G401.6 (cell line): Measurements from ENCODE around the gene TMEM184A.
A peak's percentile ranks its signal among the peaks of the same experiment; 100 is the strongest.
"Not testable (repeated sequence)": the region's sequence is repeated elsewhere in the genome, so short reads cannot be mapped to it uniquely, and the experiment has no call there.

Experiments
- FAIRE-seq: peaks from 2 replicates; lab custom pipeline; 2012; peaks lifted over from hg19 to GRCh38; lab: Jason Lieb, UNC

TMEM184A gene

DNA sequence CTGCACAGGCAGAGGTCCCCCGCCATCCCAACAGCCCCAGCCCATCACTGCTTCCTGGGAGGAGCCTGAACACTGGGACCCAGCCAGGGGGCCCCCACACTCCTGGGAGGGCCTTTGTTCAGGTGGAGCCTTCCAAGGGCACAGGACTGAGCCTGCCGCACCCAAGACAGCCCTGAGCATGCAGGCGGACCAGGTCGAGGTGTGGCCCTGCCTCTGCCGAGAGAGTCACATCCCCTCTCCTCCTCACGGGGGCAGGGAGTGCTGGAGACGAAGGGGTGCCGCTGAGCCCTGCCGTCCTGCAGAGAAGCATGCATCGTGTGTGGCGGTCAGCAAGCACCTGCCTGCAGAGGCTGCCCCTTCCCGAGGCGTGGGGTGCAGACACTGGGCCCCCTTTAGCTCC, 32.8 kb downstream of the TMEM184A start:
- FAIRE-seq: no peak

DNA sequence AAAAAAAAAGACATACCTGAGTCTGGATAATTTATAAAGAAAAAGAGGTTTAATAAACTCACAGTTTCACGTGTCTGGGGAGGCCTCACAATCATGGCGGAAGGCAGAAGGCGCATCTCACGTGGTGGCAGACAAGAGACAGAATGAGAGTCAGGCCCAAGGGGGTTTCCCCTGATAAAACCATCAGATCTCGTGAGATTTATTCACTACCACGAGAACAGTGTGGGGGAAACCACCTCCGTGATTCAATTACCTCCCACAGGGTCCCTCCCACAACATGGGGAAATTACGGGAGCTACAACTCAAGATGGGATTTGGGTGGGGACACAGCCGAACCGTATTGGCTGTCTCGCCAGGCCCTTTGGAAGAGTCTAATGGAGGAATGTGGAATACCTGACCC, 34.5 kb downstream of the TMEM184A start:
- no peak for FAIRE-seq

DNA sequence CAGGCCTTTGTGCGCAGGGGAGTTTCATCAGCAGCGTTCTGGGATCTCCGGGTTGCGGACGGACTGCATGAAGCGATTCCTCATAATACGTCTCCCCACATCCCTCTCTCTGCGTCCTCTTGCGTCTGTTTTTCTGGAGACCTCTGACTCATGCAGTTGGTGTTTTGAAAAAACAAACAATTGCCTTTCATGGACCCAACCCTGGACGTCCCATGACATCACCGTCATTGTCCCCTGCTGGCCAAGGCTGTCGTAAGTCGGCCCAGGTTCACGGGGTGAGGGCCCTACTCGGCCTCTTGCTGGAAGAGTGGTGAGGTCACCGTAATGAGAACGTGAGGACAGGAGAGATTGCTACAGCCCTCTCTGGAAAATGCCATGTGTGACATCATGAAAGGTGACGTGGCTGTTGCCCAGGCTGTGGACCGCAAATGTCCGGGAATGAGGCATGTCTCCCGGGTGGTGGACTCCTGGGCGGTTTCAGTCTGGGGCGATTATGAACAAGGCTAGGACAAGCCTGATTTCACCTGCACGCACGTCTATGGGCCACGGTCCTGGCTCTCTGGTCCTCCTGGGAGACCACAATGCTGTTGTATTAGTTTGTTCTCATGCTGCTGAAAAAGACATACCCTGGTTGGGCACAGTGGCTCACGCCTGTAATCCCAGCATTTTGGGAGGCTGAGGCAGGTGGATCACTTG, 35.3 kb downstream of the TMEM184A start:
- no peak for FAIRE-seq

DNA sequence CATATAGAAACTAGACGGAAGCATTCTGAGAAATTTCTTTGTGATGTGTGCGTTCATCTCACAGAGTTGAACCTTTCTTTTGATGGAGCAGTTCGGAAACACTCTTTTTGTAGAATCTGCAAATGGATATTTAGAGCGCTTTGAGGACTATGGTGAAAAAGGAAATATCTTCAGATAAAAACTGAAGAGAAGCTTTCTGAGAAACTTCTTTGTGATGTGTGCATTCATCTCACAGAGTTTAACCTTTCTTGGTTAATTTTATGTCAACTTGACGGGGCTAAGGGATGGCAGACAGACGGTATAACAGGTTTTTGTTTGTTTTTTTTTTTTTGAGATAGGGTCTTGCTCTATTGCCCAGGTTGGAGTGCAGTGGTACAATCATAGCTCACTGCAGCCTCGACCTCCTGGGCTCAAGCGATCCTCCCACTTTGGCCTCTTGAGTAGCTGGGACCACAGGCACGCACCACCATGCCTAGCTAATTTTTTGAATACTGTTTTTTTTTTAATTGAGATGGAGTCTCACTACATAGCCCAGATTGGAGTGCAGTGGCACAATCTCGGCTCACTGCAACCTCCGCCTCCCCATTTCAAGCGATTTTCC, 36.6 kb downstream of the TMEM184A start:
- not testable (repeated sequence) for FAIRE-seq

DNA sequence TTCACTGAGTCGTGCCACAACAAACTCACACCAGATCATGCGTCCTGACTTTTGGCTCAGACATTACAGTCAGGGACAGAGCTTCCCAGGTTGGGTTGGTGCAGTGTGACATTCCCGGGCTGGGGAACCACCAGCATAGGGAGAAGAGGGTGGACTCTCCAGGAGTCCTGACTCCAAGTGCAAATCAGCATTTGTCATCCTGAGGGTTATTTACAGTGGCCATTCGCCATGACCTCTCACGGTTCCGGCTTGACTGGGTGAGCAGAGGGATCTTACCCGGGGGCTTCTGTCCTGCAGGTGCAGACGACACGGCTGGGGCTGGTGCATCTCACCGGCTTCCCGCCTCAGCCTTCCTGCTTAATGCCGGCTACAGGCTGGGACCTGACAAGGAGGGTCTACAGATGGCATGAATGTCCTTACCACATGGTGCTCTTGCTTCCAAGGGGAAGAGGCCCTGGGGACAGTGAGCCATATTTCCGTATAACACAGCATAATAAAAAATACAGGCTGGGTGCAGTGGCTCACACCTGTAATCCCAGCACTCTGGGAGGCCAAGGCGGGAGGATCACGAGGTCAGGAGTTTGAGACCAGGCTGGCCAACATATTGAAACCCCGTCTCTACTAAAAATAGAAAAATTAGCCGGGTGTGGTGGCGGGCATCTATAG, 39.3 kb downstream of the TMEM184A start:
- FAIRE-seq: no peak

DNA sequence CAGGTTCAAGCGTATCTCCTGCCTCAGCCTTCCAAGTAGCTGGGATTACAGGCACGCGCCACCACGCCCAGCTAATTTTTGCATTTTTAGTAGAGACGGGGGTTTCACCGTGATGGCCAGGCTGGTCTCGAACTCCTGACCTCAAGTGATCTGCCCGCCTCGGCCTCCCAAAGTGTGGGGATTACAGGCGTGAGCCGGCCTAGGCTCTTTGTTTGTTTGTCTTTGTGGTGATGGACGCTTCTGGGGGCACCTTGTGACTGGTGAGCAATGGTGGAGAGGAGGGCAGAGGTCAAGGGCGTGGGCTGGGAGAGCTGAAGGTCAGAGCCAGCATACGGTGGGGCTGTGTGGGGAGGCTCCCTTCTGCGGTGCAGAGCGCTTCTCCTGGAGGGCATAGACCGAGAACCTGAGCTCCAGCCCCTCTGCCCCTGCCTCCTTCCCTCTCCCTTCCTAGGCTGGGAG, 40.5 kb downstream of the TMEM184A start:
- not testable (repeated sequence) for FAIRE-seq

DNA sequence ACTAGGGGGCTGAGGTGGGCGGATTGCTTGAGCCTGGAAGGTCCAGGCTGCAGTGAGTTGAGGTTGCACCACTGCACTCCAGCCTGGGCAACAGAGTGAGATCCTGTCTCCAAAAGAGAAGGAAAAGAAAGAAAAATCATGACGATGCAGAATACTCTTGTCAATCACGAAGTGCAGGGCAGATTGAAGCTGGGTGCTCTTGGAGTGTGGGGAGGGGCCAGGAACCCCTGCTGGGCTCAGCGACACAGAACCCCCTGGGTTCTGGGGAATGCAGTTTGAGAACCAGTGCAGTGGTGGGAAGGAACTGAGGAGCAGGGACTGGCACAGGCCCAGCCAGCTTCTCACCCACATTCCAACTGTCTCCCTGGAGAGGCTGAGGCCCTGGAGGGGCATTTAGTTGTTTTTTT, 41.0 kb downstream of the TMEM184A start:
- FAIRE-seq: no peak

DNA sequence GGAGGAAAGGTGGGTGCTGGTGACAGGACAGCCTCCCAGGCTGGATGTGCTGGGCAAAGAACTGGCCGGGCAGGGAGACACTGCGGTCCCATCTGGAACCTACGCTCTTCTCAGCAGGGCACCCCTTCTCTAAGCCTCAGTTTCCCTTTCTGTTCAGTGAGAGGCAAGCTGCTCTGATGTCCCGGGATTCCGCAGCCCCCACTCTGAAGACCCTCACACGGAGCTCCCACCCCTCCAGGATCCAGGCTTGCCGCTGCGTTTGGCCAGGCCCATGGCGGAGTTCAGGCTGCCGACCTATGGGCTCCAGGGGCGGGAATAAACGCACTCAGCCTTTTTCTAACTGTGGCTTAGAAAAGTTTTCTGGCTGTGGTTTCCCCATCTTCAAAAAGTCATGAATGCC, 41.6 kb downstream of the TMEM184A start:
- no peak for FAIRE-seq

DNA sequence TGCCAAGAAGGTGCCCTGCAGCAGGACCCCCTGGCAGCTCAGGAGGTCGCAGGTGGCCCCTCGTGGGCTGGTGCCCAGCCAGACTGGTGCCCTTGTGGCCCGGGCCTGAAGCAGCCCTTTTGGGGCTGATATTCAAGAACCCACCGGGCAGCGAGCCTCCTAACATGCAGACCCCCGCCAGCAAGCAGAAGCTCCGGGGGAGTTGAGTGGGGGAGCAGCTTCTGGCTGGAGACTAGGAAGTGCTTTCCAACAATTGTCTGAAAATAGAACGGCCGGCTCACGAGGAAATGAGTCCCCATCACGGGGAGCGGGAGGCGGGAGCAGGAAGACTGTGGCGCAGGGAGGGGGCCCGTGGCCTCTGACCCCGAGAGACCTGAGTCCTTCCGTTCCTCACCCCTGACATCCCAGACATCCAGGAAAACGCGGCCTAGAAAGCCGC, 42.3 kb downstream of the TMEM184A start:
- FAIRE-seq: no peak

DNA sequence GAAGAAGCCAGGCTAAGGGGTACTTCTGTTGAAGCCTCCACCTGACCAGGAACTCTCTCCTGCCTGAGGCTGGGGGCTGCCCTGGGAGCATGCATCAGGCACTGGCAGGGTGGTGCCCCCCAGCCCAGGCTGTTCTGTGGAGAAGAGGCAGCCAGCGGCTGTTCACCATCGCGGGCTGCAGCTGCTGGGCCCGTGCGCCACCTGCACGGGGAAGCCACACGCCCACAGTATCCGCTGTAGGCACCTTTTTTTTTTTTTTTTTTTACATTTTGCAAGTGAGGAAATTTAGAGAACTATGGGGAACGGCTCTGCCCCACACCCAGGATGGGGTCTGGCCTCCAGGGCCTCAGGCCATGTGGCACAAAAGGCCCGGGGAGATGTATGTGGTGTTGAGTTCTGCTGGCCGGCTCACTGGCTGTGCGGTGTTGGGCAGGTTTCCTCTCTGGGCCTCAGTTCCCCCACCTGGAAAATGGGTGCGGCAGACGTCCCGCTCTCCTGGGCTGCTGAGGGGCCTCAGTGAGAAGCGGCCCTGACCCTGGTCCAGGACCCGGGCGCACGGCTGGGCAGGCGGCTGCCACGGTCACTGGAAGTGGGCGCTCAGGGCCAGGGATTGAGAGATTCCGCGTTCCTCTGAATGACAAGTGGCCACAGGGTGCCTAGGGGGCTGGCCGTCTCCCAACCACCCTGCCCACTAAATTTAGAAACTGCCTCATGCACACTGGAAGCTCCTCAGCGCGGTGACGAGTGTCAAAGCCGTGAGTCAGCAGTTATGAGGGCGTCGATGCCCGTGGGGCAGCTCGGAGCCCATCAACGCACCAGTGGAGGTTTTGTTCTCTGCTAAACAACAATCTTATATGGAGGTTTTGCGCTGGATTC, 43.0 kb downstream of the TMEM184A start:
- FAIRE-seq: no peak

DNA sequence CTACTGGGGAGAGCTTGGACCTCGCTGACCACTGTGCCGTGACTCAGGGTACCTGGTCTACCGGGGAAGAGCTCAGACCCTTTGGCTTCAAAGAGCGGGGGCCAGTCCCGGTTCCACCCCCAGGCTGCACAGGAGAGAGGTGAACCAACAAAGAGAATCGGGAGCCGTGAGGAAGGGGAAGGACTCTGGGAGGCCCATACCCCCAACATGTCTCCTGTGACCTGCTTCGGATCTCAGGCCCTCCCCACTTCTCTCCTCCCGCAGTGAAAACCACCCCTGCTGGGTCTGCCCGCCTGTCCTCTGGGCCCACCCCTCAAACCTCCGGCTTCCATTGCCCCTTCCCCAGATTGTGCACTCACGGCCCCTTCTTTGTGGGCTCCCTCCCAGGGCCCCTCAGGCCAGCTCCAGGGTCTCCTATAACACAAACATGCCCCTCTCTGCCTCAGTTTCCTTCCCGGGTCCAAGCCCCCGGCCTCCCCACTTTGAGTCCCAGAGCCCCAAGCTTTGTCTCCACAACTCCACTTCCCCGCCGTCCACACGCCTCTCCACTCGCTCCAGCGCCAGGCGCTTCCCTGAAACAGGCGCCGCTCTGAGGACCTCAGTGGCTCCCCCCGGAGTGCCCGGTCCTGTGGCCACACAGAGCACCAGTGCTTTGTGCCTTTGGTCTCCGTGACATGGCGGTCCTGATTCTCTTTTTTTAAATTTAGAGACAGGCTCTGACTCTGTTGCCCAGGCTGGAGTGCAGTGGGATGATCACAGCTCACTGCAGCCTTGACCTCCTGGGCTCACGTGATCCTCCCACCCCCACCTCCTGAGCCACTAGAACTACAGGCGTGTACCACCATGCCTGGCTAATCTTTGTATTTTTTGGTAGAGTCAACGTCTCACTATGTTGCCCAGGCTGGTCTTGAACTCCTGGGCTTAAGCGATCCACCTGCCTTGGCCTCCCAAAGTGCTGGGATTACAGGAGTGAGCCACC, 44.3 kb downstream of the TMEM184A start:
- FAIRE-seq: no peak

DNA sequence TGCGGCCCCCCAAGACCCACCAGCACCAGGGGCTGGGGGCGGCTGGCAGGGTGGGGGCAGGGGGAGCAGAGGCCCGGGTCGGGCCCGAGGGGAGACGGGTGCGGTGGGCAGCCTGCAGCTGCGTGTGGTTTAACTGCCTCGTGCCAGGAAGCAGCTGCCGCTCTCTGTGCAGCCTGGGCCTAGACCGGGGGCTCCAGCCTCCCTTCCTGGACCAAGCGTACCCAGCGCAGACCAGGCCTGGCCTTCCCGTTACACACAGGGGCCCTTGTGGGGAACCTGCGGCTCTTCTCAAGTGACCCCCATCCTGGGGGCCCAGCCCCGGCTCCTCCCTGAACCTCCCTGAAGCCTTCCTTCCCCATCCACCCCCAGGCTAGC, 45.2 kb downstream of the TMEM184A start:
- no peak for FAIRE-seq

DNA sequence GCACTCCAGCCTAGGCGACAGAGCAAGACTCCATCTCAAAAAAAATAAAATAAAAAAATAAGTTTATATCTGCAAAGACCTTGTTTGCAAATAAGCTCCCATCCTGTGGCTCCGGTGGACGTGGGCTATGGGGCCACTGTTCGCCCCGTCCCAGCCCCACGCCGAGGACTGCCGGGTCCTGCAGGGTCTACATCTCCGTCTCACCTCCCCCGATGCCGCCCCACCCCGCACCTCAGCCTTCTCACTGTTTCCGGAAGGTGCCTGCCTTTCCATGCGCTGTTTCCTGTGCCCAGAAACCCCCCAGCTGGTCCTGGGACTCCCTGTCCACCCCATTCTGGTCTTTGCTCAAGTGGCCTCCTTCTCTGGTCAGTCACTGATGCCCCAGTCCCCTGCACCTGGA, 46.8 kb downstream of the TMEM184A start:
- FAIRE-seq: no peak

DNA sequence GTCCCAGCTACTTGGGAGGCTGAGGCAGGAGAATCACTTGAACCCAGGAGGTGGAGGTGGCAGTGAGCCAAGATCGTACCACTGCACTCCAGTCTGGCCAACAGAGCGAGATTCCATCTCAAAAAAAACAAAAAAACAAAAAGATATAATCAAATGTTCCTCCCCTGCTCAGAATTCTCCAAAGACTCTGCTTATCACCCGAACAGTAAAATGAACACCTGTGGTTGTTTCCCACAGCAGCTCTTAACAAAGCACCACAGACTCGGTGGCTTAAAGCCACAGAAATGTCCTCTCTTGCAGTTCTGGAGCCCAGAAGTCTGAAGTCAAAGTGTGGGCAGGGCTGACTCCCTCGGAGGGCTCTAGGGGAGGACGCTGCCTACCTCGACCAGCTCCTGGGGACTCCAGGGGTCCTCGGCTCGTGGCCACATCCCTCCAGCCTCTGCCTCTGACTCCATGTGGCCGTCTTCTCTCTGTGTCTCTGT, 47.7 kb downstream of the TMEM184A start:
- FAIRE-seq: no peak

DNA sequence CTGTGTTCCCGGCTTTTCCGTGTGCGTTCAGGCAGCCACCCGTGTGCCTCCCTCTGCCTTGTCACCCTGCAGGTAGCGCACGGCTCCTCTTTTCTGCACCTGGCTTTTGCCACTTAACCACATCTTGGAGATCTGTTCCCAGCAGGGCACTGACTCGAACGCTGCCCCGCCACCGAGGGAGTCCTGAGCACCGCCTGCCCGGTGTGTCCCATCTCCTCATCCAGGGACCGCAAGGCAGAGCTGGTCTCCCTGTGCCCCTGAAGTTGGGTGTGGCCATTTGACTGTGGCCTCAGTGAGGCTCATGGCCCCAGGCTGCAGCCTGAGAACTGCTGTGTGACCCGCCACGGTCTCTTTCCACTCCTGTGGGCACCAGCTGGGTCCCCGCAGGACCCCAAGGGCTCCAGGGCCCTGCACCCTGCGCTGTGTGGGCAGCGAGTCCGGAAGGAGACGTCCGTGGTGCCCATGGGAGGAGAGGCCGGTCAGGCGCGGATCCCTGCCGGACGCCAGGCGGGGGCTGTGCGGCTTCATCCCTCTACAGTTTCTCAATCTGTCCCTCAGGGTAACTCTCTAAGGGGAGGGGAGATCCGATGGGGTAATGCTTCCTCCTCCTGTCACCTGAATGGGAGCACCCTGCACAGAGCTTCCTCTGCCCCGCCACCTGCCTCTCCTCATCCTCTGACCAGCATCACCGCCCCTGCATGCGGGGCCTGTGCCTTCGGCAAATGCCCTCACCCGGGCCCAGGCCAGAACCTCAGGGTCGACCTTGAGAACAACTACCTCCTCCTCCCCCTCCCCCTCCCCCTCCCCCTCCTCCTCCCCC, 50.1 kb downstream of the TMEM184A start:
- no peak for FAIRE-seq

DNA sequence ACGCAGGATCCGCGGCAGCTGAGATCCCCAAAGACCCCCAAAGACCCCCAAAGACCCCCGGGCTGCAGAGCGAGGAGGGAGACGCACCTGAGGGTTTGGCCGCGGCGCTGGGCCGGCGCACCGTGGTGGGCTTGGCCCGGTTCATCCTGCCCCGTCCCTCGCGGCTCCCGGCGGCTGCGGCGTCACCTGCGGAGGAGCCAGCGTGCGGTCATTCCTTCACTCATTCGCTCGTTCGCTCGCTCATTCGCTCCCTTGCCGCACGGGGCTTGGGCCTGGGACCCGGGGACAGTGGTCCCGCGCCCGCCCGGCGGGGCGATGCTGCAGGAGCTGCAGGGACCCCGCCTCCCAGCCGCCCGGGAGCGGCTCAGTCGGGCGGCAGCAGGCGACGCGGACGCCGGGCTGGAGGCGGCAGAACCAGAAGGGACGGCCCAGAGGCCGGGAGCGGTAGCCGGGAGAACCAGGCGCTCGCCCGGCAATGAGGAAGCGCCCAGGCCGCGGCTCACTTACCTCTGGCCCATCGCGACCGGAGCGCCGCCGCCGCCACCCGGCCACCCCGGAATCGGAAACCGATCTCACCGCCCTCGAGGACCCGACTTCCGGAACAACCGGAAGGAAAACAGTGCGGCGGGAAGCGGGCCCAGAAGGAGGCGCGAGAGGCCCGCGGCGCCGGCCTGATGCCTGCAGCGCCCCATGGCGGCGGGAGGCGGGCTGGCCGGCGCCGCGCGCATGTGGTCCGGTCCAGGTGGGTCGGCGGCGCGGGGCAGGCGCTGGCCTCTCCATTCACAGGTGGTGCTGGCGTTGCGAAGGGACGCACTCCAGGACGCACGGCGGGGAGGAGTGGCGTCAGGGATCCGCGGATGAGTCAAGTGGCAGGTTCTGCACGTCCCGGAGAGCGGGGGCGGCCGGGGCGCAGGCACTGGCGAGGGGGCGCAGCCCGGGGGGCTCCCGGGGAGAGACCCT, 51.9 kb downstream of the TMEM184A start, which contains the start of gene INTS1:
TSS of gene INTS1 (minus strand) at position 574 of the 960 bp plus-strand sequence. CDS start at position 145, 429 bp downstream.
- peak; percentile 54 for FAIRE-seq

DNA sequence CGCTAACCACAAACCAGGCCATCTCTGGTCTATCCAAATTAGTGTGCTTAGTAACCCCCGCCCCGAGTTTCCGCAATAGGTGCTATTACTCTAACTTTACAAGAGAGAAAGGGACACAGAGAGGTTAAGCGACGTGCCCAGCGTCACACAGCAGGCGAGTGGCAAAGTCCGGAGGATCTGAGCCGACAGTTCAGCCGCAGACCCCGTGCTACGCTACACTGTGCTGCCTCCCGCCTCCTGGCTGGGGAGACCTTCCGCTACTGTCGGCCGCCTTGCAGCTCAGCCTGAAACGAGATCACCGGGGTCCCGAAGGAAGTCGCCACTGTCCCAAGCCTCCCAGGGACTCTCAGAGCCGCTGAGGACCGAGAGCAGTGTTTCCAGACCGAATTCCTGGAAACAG, 52.6 kb downstream of the TMEM184A start:
- no peak for FAIRE-seq

DNA sequence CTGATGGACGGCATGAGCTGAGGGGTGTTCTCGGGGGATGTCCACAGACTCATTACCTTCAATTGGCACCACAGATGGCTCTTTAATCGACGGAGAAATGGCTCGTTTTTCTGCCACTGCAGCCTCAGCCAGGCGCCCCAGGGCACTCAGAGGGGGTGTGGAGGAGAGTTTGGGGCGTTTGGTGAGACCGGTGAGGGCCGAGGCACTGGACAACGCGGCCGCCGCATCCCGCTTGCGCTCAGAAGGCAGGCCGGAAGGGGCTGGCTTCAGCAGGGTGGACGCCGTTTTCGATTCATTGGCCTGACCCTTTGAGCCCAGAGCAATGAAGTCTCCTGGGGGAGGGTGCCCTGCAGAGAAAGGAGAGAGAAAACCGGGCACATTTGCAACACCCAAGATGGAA, 53.2 kb downstream of the TMEM184A start:
- no peak for FAIRE-seq
